RWPE1 (cell line): Measurements from ENCODE around the gene MUC5B.

Experiments
- CTCF ChIA-PET: fragments of 350-600 bp; sonication (Branson Sonifier 250); formaldehyde crosslinking; extraction: SDS; loops from one replicate; lab custom pipeline; 2021; lab: Yijun Ruan, JAX
- POLR2A ChIA-PET: fragments of 400-600 bp; formaldehyde crosslinking; extraction: SDS; loops from one replicate; lab custom pipeline; 2020; ENCODE audit warnings: antibody characterized with exemption; ENCODE audit not compliant: low non-redundant PET; lab: Yijun Ruan, JAX
- DNase-seq: peaks from one replicate; pipeline ENCODE4 v3.0.0; 2012; ENCODE audit warnings: low spot score
- H3K27ac ChIP-seq: fragments of 450-650 bp; 2 replicates; pipeline ENCODE4 v1.5.1; 2017
- CTCF ChIP-seq: fragments of 450-650 bp; conservative IDR thresholded peaks from 2 replicates; pipeline ENCODE4 v1.5.1; 2017; ENCODE audit warnings: low read depth, mild to moderate bottlenecking

MUC5B gene

GRCh38 chr11:1201395-1202153 lies 21.3 kb upstream of the MUC5B start:
- CTCF ChIA-PET, result interaction anchor here (1.0 kb wide), 1 partner anchor 41 kb away, joined by 3 read pairs; no protein-coding TSS in a partner anchor

GRCh38 chr11:1202154-1202775 lies 20.6 kb upstream of the MUC5B start:
- TF ChIP-seq CTCF, result no peak
- H3K27ac ChIP-seq, result no peak overlapping the region
- DNase-seq, result no peak
- ChIA-PET POLR2A (no interaction called here), CTCF (interaction anchor here (0.6 to 1.4 kb wide), 7 partner anchors 20 to 373 kb away, joined by 3 to 9 read pairs (median 3); partner anchors contain the start of gene MUC5B)

More at GRCh38 chr11:1201395-1202153, 21.3 kb upstream of the MUC5B start:
- DNase-seq, result no peak
- no peak overlapping the region for H3K27ac ChIP-seq
- POLR2A ChIA-PET, result no interaction called here
- no peak for TF ChIP-seq CTCF

- DNase-seq, result peak; percentile 73
- CTCF ChIA-PET, result interaction anchor here (0.6 to 1.4 kb wide), 10 partner anchors 11 to 491 kb away, joined by 3 to 9 read pairs (median 3); partner anchors contain the start of gene MUC5B
- peak; percentile 95 for TF ChIP-seq CTCF
- H3K27ac ChIP-seq, result no peak overlapping the region
- POLR2A ChIA-PET, result no interaction called here
Measured at GRCh38 chr11:1202776-1203504, 19.9 kb upstream of the MUC5B start.

- ChIA-PET CTCF (interaction anchor here (0.6 to 1.4 kb wide), 7 partner anchors 10 to 733 kb away, joined by 3 to 9 read pairs (median 4); no protein-coding TSS in a partner anchor), POLR2A (no interaction called here)
- H3K27ac ChIP-seq, result no peak overlapping the region
- no peak for DNase-seq
- TF ChIP-seq CTCF, result no peak
Measured at GRCh38 chr11:1203505-1204271, 19.2 kb upstream of the MUC5B start.

- CTCF ChIA-PET, result interaction anchor here (0.6 to 1.3 kb wide), 4 partner anchors 16 to 102 kb away, joined by 3 read pairs; no protein-coding TSS in a partner anchor
- no peak overlapping the region for H3K27ac ChIP-seq
- POLR2A ChIA-PET, result no interaction called here
- no peak for DNase-seq
- TF ChIP-seq CTCF, result no peak
Measured at GRCh38 chr11:1204381-1205101, 18.3 kb upstream of the MUC5B start.
